ENCODE data around the gene ROBO3. TPM values are rescaled to one million over a fixed set of nuclear protein-coding genes. Genes with fewer than 3 reads are reported as not detected.

The ROBO3 gene
- total RNA-seq, 1 experiment from 2014 or later, result 6.6 TPM

- no peak overlapping the region for H2AFZ ChIP-seq (ENCODE audit: low read length)
- no peaks in the 10 kb centered on the region for H3K9me3 ChIP-seq (ENCODE audit: low read length)
- H3K4me1 ChIP-seq (ENCODE audit: low read length), result no peaks in the 10 kb centered on the region
- no peak overlapping the region for H3K9ac ChIP-seq (ENCODE audit: low read length)
- H3K27me3 ChIP-seq (ENCODE audit: low read length), result no peaks in the 10 kb centered on the region
- H3K27ac ChIP-seq (ENCODE audit: low read length), result no peak overlapping the region
- no peak overlapping the region for H3K4me3 ChIP-seq (ENCODE audit: low read length)
- no peaks in the 10 kb centered on the region for H3K36me3 ChIP-seq (ENCODE audit: insufficient read depth, low read length)
- no peak for DNase-seq
- no peaks in the 10 kb centered on the region for H4K20me1 ChIP-seq (ENCODE audit: insufficient read depth, low read depth, low read length)
- H3K79me2 ChIP-seq (ENCODE audit: low read length), result no peaks in the 10 kb centered on the region
- no peaks in the 10 kb centered on the region for H3K9me2 ChIP-seq (replicated peaks; ENCODE audit: insufficient read depth, low read length)
- H3K4me2 ChIP-seq (ENCODE audit: low read depth, low read length, poor library complexity, severe bottlenecking), result no peak overlapping the region
Measured at GRCh38 chr11:124890151-124890550, 24.9 kb downstream of the ROBO3 start.

- Histone ChIP-seq H3K9ac (ENCODE audit: low read length) (no peak overlapping the region), H3K27ac (ENCODE audit: low read length) (no peak overlapping the region), H3K9me2 (replicated peaks; ENCODE audit: insufficient read depth, low read length) (no peaks in the 10 kb centered on the region), H3K4me3 (ENCODE audit: low read length) (no peak overlapping the region), H3K4me2 (ENCODE audit: low read depth, low read length, poor library complexity, severe bottlenecking) (no peak overlapping the region), H2AFZ (ENCODE audit: low read length) (no peak overlapping the region), H3K79me2 (ENCODE audit: low read length) (no peaks in the 10 kb centered on the region), H4K20me1 (ENCODE audit: insufficient read depth, low read depth, low read length) (no peaks in the 10 kb centered on the region), H3K4me1 (ENCODE audit: low read length) (no peaks in the 10 kb centered on the region), H3K27me3 (ENCODE audit: low read length) (no peaks in the 10 kb centered on the region), H3K36me3 (ENCODE audit: insufficient read depth, low read length) (no peaks in the 10 kb centered on the region), H3K9me3 (ENCODE audit: low read length) (no peaks in the 10 kb centered on the region)
- no peak for DNase-seq
Measured at GRCh38 chr11:124890683-124891372, 25.6 kb downstream of the ROBO3 start.

- Histone ChIP-seq H3K4me3 (ENCODE audit: low read length) (no peak overlapping the region), H3K4me2 (ENCODE audit: low read depth, low read length, poor library complexity, severe bottlenecking) (no peak overlapping the region), H3K4me1 (ENCODE audit: low read length) (no peaks in the 10 kb centered on the region), H3K9ac (ENCODE audit: low read length) (no peak overlapping the region), H2AFZ (ENCODE audit: low read length) (no peak overlapping the region), H3K9me2 (replicated peaks; ENCODE audit: insufficient read depth, low read length) (no peaks in the 10 kb centered on the region), H3K27me3 (ENCODE audit: low read length) (no peaks in the 10 kb centered on the region), H3K79me2 (ENCODE audit: low read length) (no peaks in the 10 kb centered on the region), H4K20me1 (ENCODE audit: insufficient read depth, low read depth, low read length) (no peaks in the 10 kb centered on the region), H3K9me3 (ENCODE audit: low read length) (no peaks in the 10 kb centered on the region), H3K27ac (ENCODE audit: low read length) (no peak overlapping the region), H3K36me3 (ENCODE audit: insufficient read depth, low read length) (no peaks in the 10 kb centered on the region)
- no peak for DNase-seq
Measured at GRCh38 chr11:124891373-124891861, 26.2 kb downstream of the ROBO3 start.

GRCh38 chr11:124892146-124892545 is 26.9 kb downstream of the ROBO3 start:
- Histone ChIP-seq H3K9me2 (replicated peaks; ENCODE audit: insufficient read depth, low read length) (no peaks in the 10 kb centered on the region), H3K4me2 (ENCODE audit: low read depth, low read length, poor library complexity, severe bottlenecking) (no peak overlapping the region), H3K4me1 (ENCODE audit: low read length) (no peaks in the 10 kb centered on the region), H3K27ac (ENCODE audit: low read length) (no peak overlapping the region), H3K27me3 (ENCODE audit: low read length) (no peaks in the 10 kb centered on the region), H3K79me2 (ENCODE audit: low read length) (no peaks in the 10 kb centered on the region), H2AFZ (ENCODE audit: low read length) (no peak overlapping the region), H4K20me1 (ENCODE audit: insufficient read depth, low read depth, low read length) (no peaks in the 10 kb centered on the region), H3K9ac (ENCODE audit: low read length) (no peak overlapping the region), H3K4me3 (ENCODE audit: low read length) (no peak overlapping the region), H3K36me3 (ENCODE audit: insufficient read depth, low read length) (no peaks in the 10 kb centered on the region), H3K9me3 (ENCODE audit: low read length) (no peaks in the 10 kb centered on the region)
- DNase-seq, result no peak

GRCh38 chr11:124892750-124893454 is 27.7 kb downstream of the ROBO3 start:
- H3K27ac ChIP-seq (ENCODE audit: low read length), result no peak overlapping the region
- no peaks in the 10 kb centered on the region for H3K27me3 ChIP-seq (ENCODE audit: low read length)
- no peak overlapping the region for H2AFZ ChIP-seq (ENCODE audit: low read length)
- H4K20me1 ChIP-seq (ENCODE audit: insufficient read depth, low read depth, low read length), result no peaks in the 10 kb centered on the region
- no peak overlapping the region for H3K4me3 ChIP-seq (ENCODE audit: low read length)
- no peaks in the 10 kb centered on the region for H3K9me2 ChIP-seq (replicated peaks; ENCODE audit: insufficient read depth, low read length)
- DNase-seq, result no peak
- no peaks in the 10 kb centered on the region for H3K36me3 ChIP-seq (ENCODE audit: insufficient read depth, low read length)
- H3K4me1 ChIP-seq (ENCODE audit: low read length), result no peaks in the 10 kb centered on the region
- no peak overlapping the region for H3K4me2 ChIP-seq (ENCODE audit: low read depth, low read length, poor library complexity, severe bottlenecking)
- H3K9me3 ChIP-seq (ENCODE audit: low read length), result no peaks in the 10 kb centered on the region
- no peaks in the 10 kb centered on the region for H3K79me2 ChIP-seq (ENCODE audit: low read length)
- H3K9ac ChIP-seq (ENCODE audit: low read length), result no peak overlapping the region

- H3K27me3 ChIP-seq (ENCODE audit: low read length), result no peaks in the 10 kb centered on the region
- H3K9me3 ChIP-seq (ENCODE audit: low read length), result no peaks in the 10 kb centered on the region
- DNase-seq, result no peak
- H3K4me2 ChIP-seq (ENCODE audit: low read depth, low read length, poor library complexity, severe bottlenecking), result no peak overlapping the region
- no peak overlapping the region for H3K27ac ChIP-seq (ENCODE audit: low read length)
- no peaks in the 10 kb centered on the region for H3K9me2 ChIP-seq (replicated peaks; ENCODE audit: insufficient read depth, low read length)
- no peak overlapping the region for H2AFZ ChIP-seq (ENCODE audit: low read length)
- no peaks in the 10 kb centered on the region for H3K36me3 ChIP-seq (ENCODE audit: insufficient read depth, low read length)
- H3K4me1 ChIP-seq (ENCODE audit: low read length), result no peaks in the 10 kb centered on the region
- no peak overlapping the region for H3K9ac ChIP-seq (ENCODE audit: low read length)
- H4K20me1 ChIP-seq (ENCODE audit: insufficient read depth, low read depth, low read length), result no peaks in the 10 kb centered on the region
- H3K4me3 ChIP-seq (ENCODE audit: low read length), result no peak overlapping the region
- no peaks in the 10 kb centered on the region for H3K79me2 ChIP-seq (ENCODE audit: low read length)
Measured at GRCh38 chr11:124893781-124894401, 28.7 kb downstream of the ROBO3 start.

- no peak overlapping the region for H3K27ac ChIP-seq (ENCODE audit: low read length)
- no peaks in the 10 kb centered on the region for H3K27me3 ChIP-seq (ENCODE audit: low read length)
- H2AFZ ChIP-seq (ENCODE audit: low read length), result no peak overlapping the region
- no peak overlapping the region for H3K4me3 ChIP-seq (ENCODE audit: low read length)
- H3K36me3 ChIP-seq (ENCODE audit: insufficient read depth, low read length), result no peaks in the 10 kb centered on the region
- no peak overlapping the region for H3K4me2 ChIP-seq (ENCODE audit: low read depth, low read length, poor library complexity, severe bottlenecking)
- no peaks in the 10 kb centered on the region for H3K9me2 ChIP-seq (replicated peaks; ENCODE audit: insufficient read depth, low read length)
- no peak for DNase-seq
- no peak overlapping the region for H3K9ac ChIP-seq (ENCODE audit: low read length)
- no peaks in the 10 kb centered on the region for H3K79me2 ChIP-seq (ENCODE audit: low read length)
- no peaks in the 10 kb centered on the region for H4K20me1 ChIP-seq (ENCODE audit: insufficient read depth, low read depth, low read length)
- H3K9me3 ChIP-seq (ENCODE audit: low read length), result no peaks in the 10 kb centered on the region
- H3K4me1 ChIP-seq (ENCODE audit: low read length), result no peaks in the 10 kb centered on the region
Measured at GRCh38 chr11:124894606-124895430, 29.6 kb downstream of the ROBO3 start.
